H4 (cell line): ENCODE results near the gene HOMER2. TPM values are rescaled to one million over a fixed set of nuclear protein-coding genes. Genes with fewer than 3 reads are reported as not detected.
"Not testable (repeated sequence)": the region's sequence is repeated elsewhere in the genome, so short reads cannot be mapped to it uniquely, and the experiment has no call there.

Source experiments
- DNase-seq: peaks from one replicate; pipeline ENCODE4 v3.0.0-alpha.2; 2015; ENCODE audit warnings: low spot score
- total RNA-seq: library from RNA; depleted of rRNA; stranded (reverse); fragments of >200 nt; shearing (Covaris generic); gene quantifications from 2 replicates; pipeline ENCODE4 v1.2.3, GENCODE V29; 2014

Gene HOMER2
- total RNA-seq, 1 experiment from 2014 or later, result 16.0 TPM

DNA sequence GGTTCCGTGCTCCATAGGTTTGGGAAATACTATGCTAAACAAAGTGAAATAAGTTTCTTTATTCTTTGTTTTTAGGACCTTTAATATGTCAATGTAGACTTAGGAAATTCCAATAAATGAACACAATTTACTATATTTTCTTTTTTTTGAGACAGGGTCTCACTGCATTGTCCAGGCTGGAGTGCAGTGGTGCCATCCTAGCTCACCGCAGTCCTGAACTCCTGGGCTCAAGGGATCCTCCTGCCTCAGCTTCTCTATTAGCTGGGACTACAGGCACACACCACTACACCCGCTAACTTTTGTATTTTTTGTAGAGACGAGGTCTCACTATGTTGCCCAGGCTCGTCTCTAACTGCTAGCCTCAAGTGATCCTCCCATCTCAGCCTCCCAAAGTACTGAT lies 12.4 kb upstream of the HOMER2 start:
- no peak for DNase-seq

GRCh38 chr15:82963471-82964341 lies 11.2 kb upstream of the HOMER2 start:
- DNase-seq, result no peak

- no peak for DNase-seq
These were observed 8.2 kb upstream of the HOMER2 start for GRCh38 chr15:82960766-82961165.

GRCh38 chr15:82959423-82959822 lies 6.9 kb upstream of the HOMER2 start:
- no peak for DNase-seq

DNA sequence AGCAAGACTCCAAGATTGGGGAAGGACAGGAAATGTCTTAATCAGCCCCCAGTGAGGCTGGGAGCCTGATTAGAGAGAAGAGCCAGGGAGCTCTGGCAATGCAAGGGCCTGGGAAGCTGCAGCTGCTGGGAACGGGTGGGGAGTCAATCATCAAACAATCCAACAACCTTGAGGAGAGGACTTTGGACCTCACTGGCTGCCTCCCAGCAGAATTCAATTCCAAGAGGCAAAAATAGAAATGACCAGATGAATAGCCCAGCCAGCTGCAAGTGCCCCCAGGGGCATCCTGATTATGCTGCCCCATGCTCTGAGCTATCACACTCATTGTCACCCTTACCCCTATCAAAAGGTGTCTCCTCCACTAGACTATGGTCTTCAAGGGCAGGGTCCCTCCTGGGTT lies 6.1 kb upstream of the HOMER2 start:
- DNase-seq, result no peak

GRCh38 chr15:82951472-82952157 lies 905 bp downstream of the HOMER2 start:
- no peak for DNase-seq

- no peak for DNase-seq
These were observed 1.7 kb downstream of the HOMER2 start for GRCh38 chr15:82950746-82951370.

GRCh38 chr15:82950295-82950694 lies 2.2 kb downstream of the HOMER2 start:
- DNase-seq, result no peak

- DNase-seq, result no peak
These were observed 6.3 kb downstream of the HOMER2 start for GRCh38 chr15:82946155-82946701.

DNA sequence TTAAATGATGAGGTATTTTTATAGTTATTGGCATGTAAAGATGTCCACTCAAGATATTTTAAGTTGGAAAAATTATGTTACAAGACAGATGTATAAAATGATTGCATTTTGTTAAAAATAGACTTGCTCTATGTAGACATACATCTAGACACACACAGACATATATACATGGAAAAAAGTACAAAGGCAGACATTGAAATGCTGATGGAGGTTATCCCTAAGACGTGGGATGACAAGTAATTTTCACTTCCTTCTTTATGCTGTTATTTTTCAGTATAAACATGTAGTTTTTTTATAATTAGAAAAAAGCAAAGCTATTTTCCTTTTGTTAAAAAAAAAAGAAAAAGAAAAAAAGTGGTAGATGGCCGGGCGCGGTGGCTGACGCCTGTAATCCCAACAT lies 7.2 kb downstream of the HOMER2 start:
- DNase-seq, result no peak

GRCh38 chr15:82944821-82945220 lies 7.7 kb downstream of the HOMER2 start:
- peak; percentile 30 for DNase-seq

DNA sequence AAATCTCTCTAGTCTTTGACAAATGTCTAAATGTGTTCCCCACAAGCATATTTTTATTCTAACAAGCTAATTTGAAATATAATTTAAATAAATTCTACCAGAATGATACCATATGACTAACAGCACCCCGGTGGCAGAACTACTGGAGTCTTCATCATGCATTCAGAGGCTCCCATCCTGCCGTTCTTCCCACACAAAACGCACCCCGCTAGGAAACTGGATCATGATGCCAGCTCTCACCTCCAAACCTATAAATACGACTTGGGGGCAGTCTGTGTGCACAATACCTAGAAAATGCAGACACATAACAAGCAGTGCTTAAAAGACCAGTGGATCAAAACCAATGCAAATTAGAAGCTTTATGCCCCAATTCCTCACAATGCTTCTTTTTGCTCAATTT lies 8.5 kb downstream of the HOMER2 start:
- DNase-seq, result no peak

DNA sequence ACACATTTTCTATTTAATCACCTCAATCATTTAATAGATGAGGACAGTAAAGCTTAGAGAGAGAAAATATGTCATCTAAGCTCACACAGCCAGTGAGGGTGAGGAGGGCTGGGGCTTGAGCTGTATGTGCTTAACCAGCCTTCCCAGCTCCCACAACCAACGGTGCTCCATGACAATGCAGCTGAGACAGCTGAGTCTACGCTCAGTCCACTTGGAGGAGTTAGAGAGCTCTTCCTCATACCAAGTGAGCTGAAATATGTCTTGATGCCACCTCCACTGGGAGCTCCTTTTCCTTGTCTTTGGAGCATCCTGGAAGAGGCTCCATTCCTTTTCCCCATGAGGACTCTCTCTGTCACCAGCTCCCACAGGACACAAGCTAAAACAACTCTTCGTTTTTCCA lies 9.3 kb downstream of the HOMER2 start:
- no peak for DNase-seq

GRCh38 chr15:82942691-82943090 lies 9.8 kb downstream of the HOMER2 start:
- peak; percentile 79 for DNase-seq

DNA sequence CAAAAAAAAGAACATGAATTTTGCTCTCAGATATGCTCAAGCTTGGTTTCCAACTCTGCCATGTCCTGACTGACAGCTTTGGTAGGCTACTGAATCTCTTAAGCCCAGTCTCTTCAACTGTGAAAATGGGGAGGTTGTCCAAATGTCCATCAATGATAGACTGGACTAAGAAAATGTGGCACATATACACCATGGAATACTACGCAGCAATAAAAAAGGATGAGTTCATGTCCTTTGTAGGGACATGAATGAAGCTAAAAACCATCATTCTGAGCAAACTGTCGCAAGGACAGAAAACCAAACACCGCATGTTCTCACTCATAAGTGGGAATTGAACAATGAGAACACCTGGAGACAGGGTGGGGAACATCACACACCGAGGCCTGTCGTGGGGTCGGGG lies 12.8 kb downstream of the HOMER2 start:
- DNase-seq, result not testable (repeated sequence)

DNA sequence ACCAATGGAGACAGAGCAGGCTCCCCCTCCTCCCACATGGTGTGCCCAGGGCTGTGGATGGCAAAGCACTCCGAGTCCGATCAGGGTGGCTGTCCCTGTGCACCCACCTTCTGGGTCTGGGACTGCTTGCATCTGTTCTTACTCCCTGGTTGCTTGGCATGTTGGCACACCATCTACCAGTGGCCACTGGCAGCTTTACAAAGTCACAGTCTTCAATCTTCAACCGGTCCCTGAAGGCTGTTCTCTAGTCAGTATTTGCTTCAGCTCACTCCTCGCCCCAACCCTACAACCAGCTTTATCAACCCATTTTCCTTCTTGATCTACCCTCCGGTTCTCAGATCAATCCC lies 14.8 kb downstream of the HOMER2 start:
- no peak for DNase-seq

DNA sequence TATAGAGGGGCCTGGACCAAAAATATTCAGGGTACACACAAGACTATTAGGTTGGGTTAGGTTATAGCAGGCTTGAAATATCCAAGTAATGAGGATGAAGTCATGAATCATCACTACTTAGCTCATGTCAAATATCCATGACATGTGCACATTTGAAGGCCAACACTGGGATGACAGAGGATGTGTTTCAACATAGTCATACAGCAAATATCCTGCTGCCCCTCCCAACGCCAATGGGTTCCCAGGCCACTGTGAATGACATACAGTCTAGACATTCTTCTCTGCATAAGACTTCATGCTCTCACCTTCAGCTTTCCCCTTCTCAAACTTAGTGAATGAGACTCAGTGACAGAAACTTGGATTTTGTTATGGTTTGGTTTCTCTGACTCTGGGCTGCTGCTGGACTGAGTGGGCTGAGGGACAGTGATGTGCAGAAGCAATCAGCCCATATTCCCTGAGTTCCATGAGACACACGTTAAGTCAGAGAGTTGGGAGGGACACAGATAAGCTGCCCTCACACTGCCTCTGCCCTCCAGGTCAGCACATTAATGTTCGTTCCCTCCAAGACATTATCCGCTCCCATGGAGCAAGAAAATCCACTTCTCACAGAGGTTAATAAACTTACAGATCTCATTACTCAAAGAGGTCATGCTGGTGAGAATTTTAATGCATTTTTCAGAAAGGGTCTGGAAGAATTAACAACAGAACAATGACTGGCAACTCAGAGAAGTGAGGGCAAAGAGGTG lies 15.4 kb downstream of the HOMER2 start:
- DNase-seq, result no peak

DNA sequence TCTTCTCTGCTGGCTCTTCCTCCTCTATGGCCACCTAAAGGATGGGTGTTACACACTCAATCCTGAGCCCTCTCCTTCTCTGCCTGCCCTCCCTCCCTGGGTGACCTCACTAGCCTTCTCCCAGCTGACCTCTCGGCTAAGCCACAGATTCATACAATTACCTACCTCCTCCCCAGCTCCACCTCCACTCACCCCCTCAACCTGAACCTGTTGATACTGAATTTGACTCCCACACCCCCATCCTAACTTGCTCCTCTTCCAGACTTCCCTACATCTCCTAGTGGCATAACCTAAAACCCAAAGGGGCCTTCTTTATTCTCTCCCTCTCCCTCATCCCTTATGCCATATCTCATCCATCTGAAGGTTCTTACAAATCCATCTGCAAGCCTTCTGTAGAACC lies 17.1 kb downstream of the HOMER2 start:
- DNase-seq, result no peak

DNA sequence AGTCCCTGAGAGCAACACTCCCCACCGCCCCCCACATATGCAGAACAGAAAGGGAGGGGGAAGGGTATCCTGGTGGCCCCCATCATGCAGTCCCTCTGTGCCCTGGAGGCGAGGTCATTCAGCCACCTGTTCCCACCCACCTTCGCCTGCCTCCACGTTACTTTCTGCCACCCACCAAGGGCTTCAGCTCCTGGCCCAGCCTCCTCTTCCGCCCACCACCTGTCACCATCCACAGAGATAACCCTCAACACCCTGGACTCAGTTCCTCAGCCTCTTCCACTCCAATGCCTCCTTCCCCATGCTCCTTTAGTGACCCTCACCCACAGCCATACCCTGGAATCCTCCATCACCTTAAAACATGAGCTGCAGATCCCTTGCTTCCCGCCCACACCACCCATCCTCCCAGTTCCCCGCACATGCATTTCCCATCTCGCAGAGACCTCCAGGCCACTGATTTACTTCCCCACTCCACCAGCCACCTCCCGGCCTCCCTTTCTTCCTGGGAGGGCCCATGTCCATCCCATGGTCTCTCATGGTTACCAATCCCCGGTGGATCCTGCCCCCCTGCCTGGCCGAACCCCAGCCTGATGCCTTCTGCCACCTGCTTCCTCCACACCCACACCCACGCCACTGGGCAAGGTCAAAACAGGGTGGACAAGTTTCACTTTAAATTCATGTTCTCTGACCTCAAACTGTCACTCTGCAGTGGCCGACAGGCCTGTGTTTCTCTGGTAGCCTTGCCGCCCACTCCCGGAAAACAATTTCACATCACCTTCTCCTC lies 18.2 kb downstream of the HOMER2 start:
- no peak for DNase-seq

GRCh38 chr15:82933576-82933975 lies 18.9 kb downstream of the HOMER2 start:
- DNase-seq, result no peak

DNA sequence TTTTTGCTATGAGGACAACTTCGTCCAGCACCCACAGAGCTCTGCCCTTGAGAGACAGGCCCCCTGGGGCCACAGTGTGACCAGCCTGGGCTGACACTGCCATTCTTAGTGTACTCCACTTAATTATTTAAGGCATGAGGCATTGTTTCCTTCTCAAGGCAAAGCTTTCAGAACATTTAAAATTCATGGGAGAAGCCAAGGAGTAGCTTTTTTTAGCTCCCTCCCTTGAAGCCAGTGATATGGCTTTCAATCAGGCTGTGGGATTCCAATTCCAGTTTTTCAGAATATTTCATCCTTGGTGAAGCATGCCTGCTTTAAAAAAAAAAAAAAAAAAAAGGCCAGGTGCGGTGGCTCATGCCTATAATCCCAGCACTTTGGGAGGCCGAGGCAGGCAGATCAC lies 21.3 kb downstream of the HOMER2 start:
- DNase-seq, result no peak
